ENCODE results near the gene KCNQ1OT1.

DNA sequence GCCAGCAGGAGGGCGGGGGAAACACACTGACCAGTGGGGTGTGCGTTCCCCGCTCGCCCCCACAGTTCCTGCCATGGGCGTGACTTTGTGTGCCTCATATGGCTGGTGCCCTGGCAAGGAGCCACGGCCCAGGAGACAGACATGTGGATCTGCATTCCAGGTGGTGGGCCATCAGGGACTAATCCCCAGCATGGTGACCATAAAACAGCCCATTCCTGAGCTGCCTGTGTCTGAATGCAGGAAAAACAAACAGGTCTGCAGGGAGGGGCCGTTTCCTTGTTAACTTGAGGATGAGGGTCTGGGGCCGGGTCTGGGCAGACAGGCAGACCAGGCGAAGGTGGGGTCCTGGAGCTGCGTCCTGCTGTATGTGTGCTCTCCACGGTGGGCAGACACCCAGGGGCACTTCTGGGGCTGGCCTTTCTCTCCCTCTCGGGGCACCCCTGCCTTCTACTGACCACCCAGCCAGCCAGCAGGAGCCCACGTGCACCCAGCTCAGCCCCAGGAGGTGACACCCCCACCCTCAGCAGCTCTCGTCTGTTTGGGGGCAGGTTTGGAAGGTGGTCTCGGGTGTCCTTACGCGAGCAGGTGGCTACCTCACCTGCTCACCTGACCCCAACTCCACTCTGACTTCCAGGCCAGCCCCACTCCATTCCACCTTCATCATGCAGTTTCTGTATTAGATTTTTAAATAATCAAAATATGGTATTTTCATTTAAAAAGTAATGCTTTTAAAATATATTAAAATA, 120.3 kb downstream of the KCNQ1OT1 start:
- TF ChIP-seq, protein P1, sequence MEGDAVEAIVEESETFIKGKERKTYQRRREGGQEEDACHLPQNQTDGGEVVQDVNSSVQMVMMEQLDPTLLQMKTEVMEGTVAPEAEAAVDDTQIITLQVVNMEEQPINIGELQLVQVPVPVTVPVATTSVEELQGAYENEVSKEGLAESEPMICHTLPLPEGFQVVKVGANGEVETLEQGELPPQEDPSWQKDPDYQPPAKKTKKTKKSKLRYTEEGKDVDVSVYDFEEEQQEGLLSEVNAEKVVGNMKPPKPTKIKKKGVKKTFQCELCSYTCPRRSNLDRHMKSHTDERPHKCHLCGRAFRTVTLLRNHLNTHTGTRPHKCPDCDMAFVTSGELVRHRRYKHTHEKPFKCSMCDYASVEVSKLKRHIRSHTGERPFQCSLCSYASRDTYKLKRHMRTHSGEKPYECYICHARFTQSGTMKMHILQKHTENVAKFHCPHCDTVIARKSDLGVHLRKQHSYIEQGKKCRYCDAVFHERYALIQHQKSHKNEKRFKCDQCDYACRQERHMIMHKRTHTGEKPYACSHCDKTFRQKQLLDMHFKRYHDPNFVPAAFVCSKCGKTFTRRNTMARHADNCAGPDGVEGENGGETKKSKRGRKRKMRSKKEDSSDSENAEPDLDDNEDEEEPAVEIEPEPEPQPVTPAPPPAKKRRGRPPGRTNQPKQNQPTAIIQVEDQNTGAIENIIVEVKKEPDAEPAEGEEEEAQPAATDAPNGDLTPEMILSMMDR (conservative IDR thresholded peaks at IDR 0.05; ENCODE audit: low read length) = no peak
- no peak for TF ChIP-seq EZH2phosphoT487 (IDR thresholded peaks at IDR 0.05; ENCODE audit: borderline replicate concordance)

Measured in Loucy (cell line).